Large intestine (tissue), 1 donor: ENCODE results near the gene NUP93. TPM values are rescaled to one million over a fixed set of nuclear protein-coding genes. Genes with fewer than 3 reads are reported as not detected.

Experiments
- polyA plus RNA-seq: library from polyadenylated mRNA; unstranded; fragments of 120-200 nt; gene quantifications from one replicate; pipeline ENCODE4 v1.2.1, GENCODE V29; 2013

Gene NUP93
- polyA plus RNA-seq, 1 donor = 40.4 TPM

Other genes starting within 250 kb of the NUP93 start
- gene BBS2, start 210.1 kb upstream of the NUP93 start, polyA plus RNA-seq = 31.2 TPM
- not detected for gene MT4, start 165.1 kb upstream of the NUP93 start, polyA plus RNA-seq
- 0.97 TPM for gene MT3, start 140.6 kb upstream of the NUP93 start, polyA plus RNA-seq
- 115 TPM for gene MT2A, start 121.5 kb upstream of the NUP93 start, polyA plus RNA-seq
- gene MT1E, start 104.3 kb upstream of the NUP93 start, polyA plus RNA-seq = 96.6 TPM
- 2.5 TPM for gene MT1M, start 97.5 kb upstream of the NUP93 start, polyA plus RNA-seq
- gene MT1A, start 91.5 kb upstream of the NUP93 start, polyA plus RNA-seq = 0.31 TPM
- gene MT1B, start 78.2 kb upstream of the NUP93 start, polyA plus RNA-seq = not detected
- gene MT1F, start 72.2 kb upstream of the NUP93 start, polyA plus RNA-seq = 77.0 TPM
- gene MT1G, start 62.1 kb upstream of the NUP93 start, polyA plus RNA-seq = 919 TPM
- gene MT1H, start 60.3 kb upstream of the NUP93 start, polyA plus RNA-seq = 391 TPM
- gene MT1X, start 47.7 kb upstream of the NUP93 start, polyA plus RNA-seq = 112 TPM
- 0.21 TPM for gene SLC12A3, start 135.1 kb downstream of the NUP93 start, polyA plus RNA-seq
- gene HERPUD1, start 202.0 kb downstream of the NUP93 start, polyA plus RNA-seq = 103 TPM
- gene CETP, start 231.8 kb downstream of the NUP93 start, polyA plus RNA-seq = 3.1 TPM